IPS-20b (cell line): Measurements from ENCODE around the gene IFT172.

Experiments used
- H3K27ac ChIP-seq: one replicate; pipeline ENCODE4 v1.5.1; 2013; ENCODE audit warnings: low read length
- H3K27me3 ChIP-seq: 2 replicates; pipeline ENCODE4 v1.6.1; 2013; ENCODE audit warnings: mild to moderate bottlenecking, low read length, inconsistent platforms; ENCODE audit not compliant: insufficient read depth
- H3K36me3 ChIP-seq: 2 replicates; pipeline ENCODE4 v1.6.1; 2013; ENCODE audit warnings: low read depth, mild to moderate bottlenecking, inconsistent platforms, low read length, moderate library complexity; ENCODE audit not compliant: insufficient read depth
- H3K4me1 ChIP-seq: 2 replicates; pipeline ENCODE4 v1.6.1; 2013; ENCODE audit warnings: mild to moderate bottlenecking, control low read depth, inconsistent platforms, low read length, moderate library complexity; ENCODE audit not compliant: insufficient read depth
- H3K4me3 ChIP-seq: 2 replicates; pipeline ENCODE4 v1.5.1; 2013; ENCODE audit warnings: mild to moderate bottlenecking, low read length, inconsistent platforms
- H3K9ac ChIP-seq: 2 replicates; pipeline ENCODE4 v1.6.1; 2013; ENCODE audit warnings: low read depth, mild to moderate bottlenecking, inconsistent platforms, low read length, moderate library complexity
- H3K9me3 ChIP-seq: 2 replicates; pipeline ENCODE4 v1.6.1; 2013; ENCODE audit warnings: mild to moderate bottlenecking, low read depth, low read length, inconsistent platforms; ENCODE audit not compliant: insufficient read depth

Gene IFT172

GRCh38 chr2:27507293-27507692 lies 17.8 kb upstream of the IFT172 start:
- H3K4me1 ChIP-seq: peaks cover 6% of the 10 kb centered on the region
- H3K9me3 ChIP-seq: no peaks in the 10 kb centered on the region
- no peak overlapping the region for H3K27ac ChIP-seq
- H3K27me3 ChIP-seq: no peaks in the 10 kb centered on the region
- H3K9ac ChIP-seq: no peak overlapping the region
- no peaks in the 10 kb centered on the region for H3K36me3 ChIP-seq
- no peak overlapping the region for H3K4me3 ChIP-seq

DNA sequence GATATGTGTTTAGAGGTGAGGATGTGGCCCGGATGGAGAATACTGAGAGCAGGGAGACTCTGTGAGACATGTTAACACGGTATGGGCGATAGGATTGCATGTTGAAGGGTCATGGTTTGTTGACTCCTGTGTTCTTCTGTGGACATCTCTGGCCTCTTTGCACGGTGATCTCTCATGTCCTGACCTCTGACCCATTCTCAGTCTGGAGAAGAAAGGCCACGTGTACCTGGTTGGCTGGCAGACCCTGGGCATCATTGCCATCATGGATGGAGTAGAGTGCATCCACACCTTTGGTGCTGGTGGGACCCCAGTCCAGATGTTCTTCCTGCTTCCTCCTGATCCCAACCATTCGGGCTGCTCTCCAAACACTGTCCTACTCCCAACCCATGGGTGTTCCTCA lies 17.0 kb upstream of the IFT172 start:
- H3K9ac ChIP-seq: no peak overlapping the region
- H3K36me3 ChIP-seq: no peaks in the 10 kb centered on the region
- peaks cover 6% of the 10 kb centered on the region for H3K4me1 ChIP-seq
- no peaks in the 10 kb centered on the region for H3K27me3 ChIP-seq
- H3K4me3 ChIP-seq: no peak overlapping the region
- H3K27ac ChIP-seq: no peak overlapping the region
- no peaks in the 10 kb centered on the region for H3K9me3 ChIP-seq

DNA sequence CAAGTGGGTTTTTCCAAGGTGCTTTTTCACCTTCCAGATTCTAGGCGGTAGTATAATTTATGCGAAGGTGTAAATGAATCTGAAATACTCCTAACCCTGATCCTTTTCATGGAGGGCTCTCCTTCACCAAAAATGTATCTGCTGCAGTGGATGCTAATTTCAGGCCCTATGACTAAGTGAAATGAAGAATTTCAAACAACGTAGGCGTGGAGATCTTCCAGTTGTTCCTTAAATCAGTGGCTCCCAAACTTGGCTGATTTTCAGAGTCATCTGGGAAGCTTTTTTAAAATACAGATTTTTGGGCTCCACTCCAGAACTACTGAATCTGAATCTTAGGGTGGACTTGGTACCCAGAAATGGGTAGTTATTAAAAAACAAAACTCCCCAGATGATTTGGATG lies 12.6 kb upstream of the IFT172 start:
- peaks cover 10% of the 10 kb centered on the region for H3K4me1 ChIP-seq
- H3K9ac ChIP-seq: no peak overlapping the region
- no peaks in the 10 kb centered on the region for H3K36me3 ChIP-seq
- H3K4me3 ChIP-seq: no peak overlapping the region
- H3K9me3 ChIP-seq: no peaks in the 10 kb centered on the region
- H3K27ac ChIP-seq: no peak overlapping the region
- peaks cover 20% of the 10 kb centered on the region for H3K27me3 ChIP-seq

DNA sequence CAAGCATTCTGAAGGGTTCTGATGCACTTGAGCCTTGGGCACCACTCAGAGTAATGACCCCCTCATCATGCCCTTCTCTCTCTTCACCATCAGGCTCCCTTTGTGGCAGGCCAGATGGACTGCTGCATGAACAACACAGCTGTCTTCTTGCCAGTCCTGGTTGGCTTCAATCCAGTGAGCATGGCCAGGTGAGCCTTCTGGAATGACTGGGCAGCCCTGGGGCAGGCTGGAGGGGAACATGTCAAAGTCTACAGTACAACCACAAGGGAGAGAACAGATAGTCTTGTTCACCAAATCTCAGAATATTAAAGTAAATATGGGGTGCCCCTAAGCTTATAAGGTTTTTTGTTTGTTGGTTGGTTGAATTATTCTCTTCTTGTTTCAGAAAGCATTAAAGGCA lies 11.5 kb upstream of the IFT172 start:
- no peak overlapping the region for H3K9ac ChIP-seq
- peaks cover 31% of the 10 kb centered on the region for H3K27me3 ChIP-seq
- peaks cover 12% of the 10 kb centered on the region for H3K4me1 ChIP-seq
- H3K27ac ChIP-seq: no peak overlapping the region
- no peaks in the 10 kb centered on the region for H3K9me3 ChIP-seq
- no peak overlapping the region for H3K4me3 ChIP-seq
- H3K36me3 ChIP-seq: no peaks in the 10 kb centered on the region

- no peak overlapping the region for H3K9ac ChIP-seq
- H3K27me3 ChIP-seq: peaks cover 48% of the 10 kb centered on the region
These were observed 9.4 kb upstream of the IFT172 start for GRCh38 chr2:27498975-27499374.

GRCh38 chr2:27497288-27497627 lies 7.7 kb upstream of the IFT172 start:
- no peak overlapping the region for H3K27ac ChIP-seq
- H3K27me3 ChIP-seq: peaks cover 56% of the 10 kb centered on the region
- H3K9me3 ChIP-seq: no peaks in the 10 kb centered on the region
- H3K4me3 ChIP-seq: no peak overlapping the region
- H3K9ac ChIP-seq: no peak overlapping the region
- peaks cover 5% of the 10 kb centered on the region for H3K4me1 ChIP-seq
- no peaks in the 10 kb centered on the region for H3K36me3 ChIP-seq

More at GRCh38 chr2:27498975-27499374, 9.4 kb upstream of the IFT172 start:
- H3K4me3 ChIP-seq: no peak overlapping the region
- peaks cover 12% of the 10 kb centered on the region for H3K4me1 ChIP-seq
- no peaks in the 10 kb centered on the region for H3K36me3 ChIP-seq
- H3K9me3 ChIP-seq: no peaks in the 10 kb centered on the region
- no peak overlapping the region for H3K27ac ChIP-seq

- H3K4me1 ChIP-seq: peaks cover 5% of the 10 kb centered on the region
- no peak within 1 kb of the TSS for H3K27ac ChIP-seq
- no peaks in the 10 kb centered on the region for H3K9me3 ChIP-seq
- H3K36me3 ChIP-seq: no peaks in the 10 kb centered on the region
- peak within 1 kb of the TSS; percentile 91 for H3K4me3 ChIP-seq
- peaks cover 56% of the 10 kb centered on the region for H3K27me3 ChIP-seq
- H3K9ac ChIP-seq: peak within 1 kb of the TSS; percentile 82; the same call in 1 of the 2 replicates
These were observed 7.1 kb upstream of the IFT172 start, which contains the start of gene GCKR for GRCh38 chr2:27496357-27497287. TSS of gene GCKR (plus strand) at chr2:27496839. CDS start at chr2:27496905, 66 bp downstream.

DNA sequence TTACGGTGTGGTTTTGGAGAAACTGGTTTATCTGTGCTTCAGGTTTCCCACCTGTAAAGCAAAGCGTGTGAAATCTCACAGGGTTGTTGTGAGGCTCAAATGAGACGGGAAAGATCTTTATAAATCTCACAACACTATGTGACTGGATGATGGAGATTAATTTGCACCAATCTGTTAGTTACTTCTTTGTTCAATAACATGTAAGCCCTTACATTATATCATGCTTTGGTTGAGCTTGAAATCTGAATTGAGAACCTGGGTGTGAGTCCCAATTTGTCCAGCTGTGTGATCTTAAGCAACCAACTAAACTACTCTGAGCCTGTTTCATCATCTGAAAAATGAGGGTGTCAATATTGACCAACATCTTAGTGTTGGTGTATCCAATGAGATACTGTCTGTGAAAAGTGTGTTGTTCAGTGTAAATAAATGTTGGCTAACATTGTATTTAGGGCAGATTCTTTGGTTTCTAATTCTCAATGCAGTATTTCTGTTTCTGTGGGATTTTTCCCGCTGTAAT lies 6.4 kb upstream of the IFT172 start:
- no peaks in the 10 kb centered on the region for H3K9me3 ChIP-seq
- H3K27ac ChIP-seq: no peak overlapping the region
- H3K36me3 ChIP-seq: no peaks in the 10 kb centered on the region
- H3K4me3 ChIP-seq: peak overlapping the region; percentile 91
- peaks cover 5% of the 10 kb centered on the region for H3K4me1 ChIP-seq
- peak overlapping the region; percentile 82; the same call in 1 of the 2 replicates for H3K9ac ChIP-seq
- H3K27me3 ChIP-seq: peaks cover 56% of the 10 kb centered on the region

DNA sequence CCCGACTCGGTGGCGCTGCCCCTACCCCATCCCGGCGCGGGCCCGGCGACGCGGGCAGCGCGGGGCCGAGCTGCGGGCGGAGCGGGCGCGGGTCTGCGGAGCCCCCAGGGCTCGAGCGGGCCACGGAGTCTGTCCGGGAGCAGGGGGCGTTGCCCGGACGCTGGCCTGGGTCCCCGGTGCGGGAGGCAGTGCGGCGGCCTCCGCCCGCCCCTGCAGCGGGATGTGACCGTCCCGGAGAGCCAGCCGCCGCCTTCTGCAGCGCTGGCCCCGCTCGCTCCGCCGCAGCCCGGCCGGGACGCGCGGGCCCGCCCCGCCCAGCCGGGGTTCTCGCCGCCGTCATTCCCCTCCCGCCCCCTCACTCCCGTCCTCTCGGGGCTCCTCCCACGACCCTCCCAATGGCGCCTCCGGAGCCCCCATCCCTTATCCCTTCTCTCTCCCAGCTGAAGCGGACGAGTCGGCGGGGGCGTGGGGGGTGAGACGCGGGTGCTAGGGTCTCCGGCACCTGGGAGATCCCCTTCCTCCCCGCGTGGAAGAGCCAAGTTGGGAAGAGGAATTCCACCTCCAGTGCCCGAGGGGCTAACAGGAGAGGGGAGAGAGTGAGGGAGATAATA lies 5.5 kb upstream of the IFT172 start, which contains the start of gene FNDC4:
TSS of gene FNDC4 (minus strand) at position 257 of the 611 bp plus-strand sequence. CDS start 521 bp downstream, outside the sequence.
- no peak within 1 kb of the TSS for H3K27ac ChIP-seq
- no peaks in the 10 kb centered on the region for H3K36me3 ChIP-seq
- H3K9ac ChIP-seq: peak within 1 kb of the TSS; percentile 82; the same call in 1 of the 2 replicates
- H3K4me3 ChIP-seq: peak within 1 kb of the TSS; percentile 91
- H3K27me3 ChIP-seq: peaks cover 56% of the 10 kb centered on the region
- no peaks in the 10 kb centered on the region for H3K9me3 ChIP-seq
- peaks cover 7% of the 10 kb centered on the region for H3K4me1 ChIP-seq

DNA sequence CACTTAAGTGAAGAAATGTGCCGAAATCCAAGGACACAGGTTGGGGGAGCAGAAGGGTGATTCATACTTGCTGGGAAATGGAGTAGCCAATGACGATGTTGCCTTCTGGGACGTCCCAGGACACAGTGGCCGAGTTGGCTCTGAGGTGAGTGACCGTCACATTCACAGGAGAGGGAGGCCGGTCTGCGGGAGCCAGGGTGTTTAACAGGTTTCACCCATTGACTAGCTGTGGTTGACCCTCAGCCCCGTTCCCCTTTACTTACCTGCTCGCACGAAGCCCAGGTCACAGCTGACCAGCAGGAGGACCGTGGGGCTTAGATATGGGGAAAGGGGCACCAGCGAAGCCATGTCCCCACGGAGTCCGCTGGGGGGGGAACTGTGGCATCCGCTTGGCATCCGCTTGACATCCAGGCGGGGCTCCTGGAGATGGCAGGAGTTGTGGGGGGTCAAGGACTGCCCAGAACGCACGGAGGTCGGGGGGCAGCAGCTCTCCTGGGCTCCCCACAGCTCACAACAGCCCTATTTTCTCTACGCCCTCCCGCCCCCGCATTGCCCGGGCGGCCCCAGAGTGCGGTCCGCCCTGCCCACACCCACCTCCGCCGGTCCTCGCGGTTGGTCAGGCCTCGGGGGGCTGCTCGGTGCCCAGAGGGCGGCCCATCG lies 4.9 kb upstream of the IFT172 start:
- no peaks in the 10 kb centered on the region for H3K9me3 ChIP-seq
- H3K9ac ChIP-seq: peak overlapping the region; percentile 61; the same call in 1 of the 2 replicates
- H3K27ac ChIP-seq: no peak overlapping the region
- peaks cover 56% of the 10 kb centered on the region for H3K27me3 ChIP-seq
- H3K4me3 ChIP-seq: peak overlapping the region; percentile 91
- H3K4me1 ChIP-seq: peaks cover 9% of the 10 kb centered on the region
- H3K36me3 ChIP-seq: no peaks in the 10 kb centered on the region

DNA sequence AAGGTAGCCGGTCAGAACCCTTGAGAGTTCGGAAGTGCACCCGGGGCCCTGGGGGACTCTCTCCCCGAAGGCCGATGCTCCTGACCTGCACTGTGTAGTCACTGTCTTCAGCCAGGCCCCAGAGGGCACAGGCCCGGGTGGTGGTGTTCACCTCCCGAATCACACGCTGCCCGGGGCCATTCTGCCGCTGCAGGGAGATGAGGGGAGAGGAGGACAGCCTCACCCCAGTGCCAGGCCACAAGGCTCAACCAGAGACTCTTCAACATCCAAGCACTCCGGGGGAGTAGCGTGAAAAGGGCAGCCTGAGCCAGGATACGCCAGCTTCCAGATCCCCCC lies 4.4 kb upstream of the IFT172 start:
- Histone ChIP-seq H3K27me3 (peaks cover 54% of the 10 kb centered on the region), H3K9ac (peak overlapping the region; percentile 61; the same call in 1 of the 2 replicates), H3K36me3 (no peaks in the 10 kb centered on the region), H3K9me3 (no peaks in the 10 kb centered on the region), H3K4me3 (peak overlapping the region; percentile 91), H3K4me1 (peaks cover 9% of the 10 kb centered on the region), H3K27ac (no peak overlapping the region)
